HepG2 (cell line): Measurements from ENCODE around the gene SCAPER. TPM values are rescaled to one million over a fixed set of nuclear protein-coding genes. Genes with fewer than 3 reads are reported as not detected.

Experiments used
- ARNTL ChIP-seq: sonication (generic); formaldehyde crosslinking; IDR thresholded peaks from 2 replicates; pipeline ENCODE4 v1.4.0; 2020; ENCODE audit warnings: mild to moderate bottlenecking, missing genetic modification reagents
- ATF3 ChIP-seq: sonication (generic); formaldehyde crosslinking; IDR thresholded peaks from 2 replicates; pipeline ENCODE4 v1.4.0; 2020; ENCODE audit warnings: missing genetic modification reagents
- ATF6 ChIP-seq: sonication (generic); formaldehyde crosslinking; conservative IDR thresholded peaks from 2 replicates; pipeline ENCODE4 v1.4.0; 2020; ENCODE audit warnings: missing genetic modification reagents
- BHLHE40 ChIP-seq: IDR thresholded peaks from 2 replicates; pipeline ENCODE4 v1.6.1; 2011; ENCODE audit warnings: low read length, improper control_type of control experiment
- CBX5 ChIP-seq: sonication (generic); formaldehyde crosslinking; IDR thresholded peaks from 2 replicates; pipeline ENCODE4 v1.4.0; 2020; ENCODE audit warnings: missing genetic modification reagents, borderline replicate concordance
- IRF9 ChIP-seq: sonication (generic); formaldehyde crosslinking; IDR thresholded peaks from 2 replicates; pipeline ENCODE4 v1.8.0; 2022; ENCODE audit warnings: missing genetic modification reagents, mild to moderate bottlenecking, borderline replicate concordance
- MEIS1 ChIP-seq: sonication (generic); formaldehyde crosslinking; IDR thresholded peaks from 2 replicates; pipeline ENCODE4 v1.9.0; 2021; ENCODE audit warnings: mild to moderate bottlenecking, missing genetic modification reagents, moderate library complexity, borderline replicate concordance
- MTF1 ChIP-seq: sonication (generic); formaldehyde crosslinking; IDR thresholded peaks from 2 replicates; pipeline ENCODE4 v1.5.0; 2020; ENCODE audit warnings: missing genetic modification reagents
- NR3C1 ChIP-seq: sonication (generic); formaldehyde crosslinking; IDR thresholded peaks from 2 replicates; pipeline ENCODE4 v1.4.0; 2020; ENCODE audit warnings: missing genetic modification reagents
- RBAK ChIP-seq: sonication (generic); formaldehyde crosslinking; IDR thresholded peaks from 2 replicates; pipeline ENCODE4 v1.5.1; 2020; ENCODE audit warnings: mild to moderate bottlenecking, missing genetic modification reagents
- RNF219 ChIP-seq: sonication (generic); formaldehyde crosslinking; IDR thresholded peaks from 2 replicates; pipeline ENCODE4 v1.5.0; 2020; ENCODE audit warnings: mild to moderate bottlenecking, missing genetic modification reagents
- SIX4 ChIP-seq: sonication (generic); formaldehyde crosslinking; IDR thresholded peaks from 2 replicates; pipeline ENCODE4 v1.4.0; 2020; ENCODE audit warnings: missing genetic modification reagents
- SRSF9 ChIP-seq: fragments of 200-400 bp; formaldehyde crosslinking; IDR thresholded peaks from 2 replicates; pipeline ENCODE4 v1.6.1; 2018; ENCODE audit warnings: borderline replicate concordance, mild to moderate bottlenecking, low read depth, low read length; ENCODE audit not compliant: insufficient read depth, poor library complexity, severe bottlenecking
- ZBTB1 ChIP-seq: sonication (generic); formaldehyde crosslinking; IDR thresholded peaks from 2 replicates; pipeline ENCODE4 v1.4.0; 2020; ENCODE audit warnings: missing genetic modification reagents, borderline replicate concordance
- ZFP1 ChIP-seq: IDR thresholded peaks from 2 replicates; pipeline ENCODE4 v1.6.1; 2016
- ZNF362 ChIP-seq: sonication (generic); formaldehyde crosslinking; IDR thresholded peaks from 2 replicates; pipeline ENCODE4 v1.4.0; 2020; ENCODE audit warnings: missing genetic modification reagents, mild to moderate bottlenecking, borderline replicate concordance
- ZNF83 ChIP-seq: sonication (generic); formaldehyde crosslinking; IDR thresholded peaks from 2 replicates; pipeline ENCODE4 v1.4.0; 2020; ENCODE audit warnings: missing genetic modification reagents, mild to moderate bottlenecking, borderline replicate concordance
- ZNF841 ChIP-seq: sonication (generic); formaldehyde crosslinking; IDR thresholded peaks from 2 replicates; pipeline ENCODE4 v1.8.1; 2023; ENCODE audit warnings: missing genetic modification reagents, borderline replicate concordance
- ZSCAN5A ChIP-seq: sonication (generic); formaldehyde crosslinking; IDR thresholded peaks from 2 replicates; pipeline ENCODE4 v1.8.0; 2022; ENCODE audit warnings: mild to moderate bottlenecking, missing genetic modification reagents, borderline replicate concordance
- polyA plus RNA-seq, 8 experiments: library from polyadenylated mRNA; depleted of rRNA in 3 of 8; stranded (reverse) in 7 of 8; unstranded in 1 of 8; fragments of >200 nt; fragmentation: Illumina TruSeq in 4 of 8; extraction: Trizol in 4 of 8; gene quantifications; 2 replicates each; pipeline versions ENCODE4 v1.2.1 to v1.2.3, GENCODE V29; 2011 to 2016; ENCODE audit warnings: low read depth in 4 of 8, missing spikeins in 1 of 8, mixed read lengths in 1 of 8; ENCODE audit not compliant: insufficient read depth in 1 of 8
- total RNA-seq, 5 experiments: library from RNA; depleted of rRNA; stranded (reverse); fragments of >200 nt; fragmentation: Illumina TruSeq; extraction: Trizol; gene quantifications; 2 replicates each; pipeline ENCODE4 v1.2.3, GENCODE V29; 2016; ENCODE audit warnings: low read depth in 1 of 5

SCAPER gene
- total and polyA plus RNA-seq, 2 of the 13 experiments (the other 11 are each of a cell fraction or from before 2014, with no cell fraction given), result 4.3 to 10.5 TPM

- TF ChIP-seq ARNTL (peak; percentile 86), MTF1 (CRISPR knock-in tag) (0 out of 2 replicates have a peak, but pooled peaks have one; percentile 58), ZSCAN5A (CRISPR knock-in tag) (peak; percentile 90; the same call in 1 of the 2 replicates), MEIS1 (CRISPR knock-in tag) (peak; percentile 47; the same call in 1 of the 2 replicates), ZFP1 (CRISPR knock-in tag) (peak; percentile 84), SRSF9 (no peak), RBAK (no peak), ATF3 (CRISPR knock-in tag) (peak; percentile 81), BHLHE40 (peak; percentile 76), ZNF362 (peak; percentile 22; the same call in 1 of the 2 replicates), RNF219 (CRISPR knock-in tag) (no peak), ZNF841 (CRISPR knock-in tag) (0 out of 2 replicates have a peak, but pooled peaks have one; percentile 60), ZBTB1 (CRISPR knock-in tag) (no peak), ZNF83 (peak; percentile 43; the same call in 1 of the 2 replicates), IRF9 (CRISPR knock-in tag) (peak; percentile 85; the same call in 1 of the 2 replicates), SIX4 (CRISPR knock-in tag) (0 out of 2 replicates have a peak, but pooled peaks have one; percentile 17), CBX5 (CRISPR knock-in tag) (no peak), ATF6 (CRISPR knock-in tag) (0 out of 2 replicates have a peak, but pooled peaks have one; percentile 69), NR3C1 (no peak)
Observed at GRCh38 chr15:76311100-76311953, 593.8 kb downstream of the SCAPER start, which contains the start of gene ETFA (continued).
